ENCODE measurements around the gene ACTR3C. TPM values are rescaled to one million over a fixed set of nuclear protein-coding genes. Genes with fewer than 3 reads are reported as not detected.

Gene ACTR3C
- total RNA-seq, 1 donor from 2014 or later, result not detected

GRCh38 chr7:150356265-150356897 lies 33.0 kb upstream of the ACTR3C start:
- no peaks in the 10 kb centered on the region for H3K79me2 ChIP-seq (ENCODE audit: low read depth)
- no peaks in the 10 kb centered on the region for H3K36me3 ChIP-seq
- H3K4me3 Mint-ChIP-seq, result no peak overlapping the region
- no peak overlapping the region for H3K27ac ChIP-seq
- no peak overlapping the region for H3K27ac Mint-ChIP-seq
- H3K9me3 Mint-ChIP-seq, result peaks cover 2% of the 10 kb centered on the region
- no peak overlapping the region for H2AFZ ChIP-seq (replicated peaks)
- H3K4me1 Mint-ChIP-seq, result peaks cover 19% of the 10 kb centered on the region
- peaks cover 18% of the 10 kb centered on the region for H3F3A ChIP-seq (ENCODE audit: low read depth)
- no peaks in the 10 kb centered on the region for H3K36me3 Mint-ChIP-seq
- H4K20me1 ChIP-seq (ENCODE audit: low read depth), result no peaks in the 10 kb centered on the region
- H3K4me1 ChIP-seq, result peaks cover 2% of the 10 kb centered on the region
- no peak for TF ChIP-seq EZH2 (IDR thresholded peaks at IDR 0.05)
- TF ChIP-seq EZH2phosphoT487 (IDR thresholded peaks at IDR 0.05), result no peak
- TF ChIP-seq, protein P1, sequence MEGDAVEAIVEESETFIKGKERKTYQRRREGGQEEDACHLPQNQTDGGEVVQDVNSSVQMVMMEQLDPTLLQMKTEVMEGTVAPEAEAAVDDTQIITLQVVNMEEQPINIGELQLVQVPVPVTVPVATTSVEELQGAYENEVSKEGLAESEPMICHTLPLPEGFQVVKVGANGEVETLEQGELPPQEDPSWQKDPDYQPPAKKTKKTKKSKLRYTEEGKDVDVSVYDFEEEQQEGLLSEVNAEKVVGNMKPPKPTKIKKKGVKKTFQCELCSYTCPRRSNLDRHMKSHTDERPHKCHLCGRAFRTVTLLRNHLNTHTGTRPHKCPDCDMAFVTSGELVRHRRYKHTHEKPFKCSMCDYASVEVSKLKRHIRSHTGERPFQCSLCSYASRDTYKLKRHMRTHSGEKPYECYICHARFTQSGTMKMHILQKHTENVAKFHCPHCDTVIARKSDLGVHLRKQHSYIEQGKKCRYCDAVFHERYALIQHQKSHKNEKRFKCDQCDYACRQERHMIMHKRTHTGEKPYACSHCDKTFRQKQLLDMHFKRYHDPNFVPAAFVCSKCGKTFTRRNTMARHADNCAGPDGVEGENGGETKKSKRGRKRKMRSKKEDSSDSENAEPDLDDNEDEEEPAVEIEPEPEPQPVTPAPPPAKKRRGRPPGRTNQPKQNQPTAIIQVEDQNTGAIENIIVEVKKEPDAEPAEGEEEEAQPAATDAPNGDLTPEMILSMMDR (IDR thresholded peaks at IDR 0.05), result peak; percentile 80
- peak; percentile 62 for DNase-seq (ENCODE audit: low spot score)
- H3K9ac ChIP-seq, result no peak overlapping the region
- H3K4me3 ChIP-seq, result no peak overlapping the region
- no peaks in the 10 kb centered on the region for H3K27me3 ChIP-seq
- no peaks in the 10 kb centered on the region for H3K9me3 ChIP-seq (ENCODE audit: low read depth)
- no peak overlapping the region for H3K4me2 ChIP-seq
- H3K27me3 Mint-ChIP-seq (ENCODE audit: insufficient read depth, low read depth), result peaks cover 20% of the 10 kb centered on the region

GRCh38 chr7:150355666-150356059 lies 32.3 kb upstream of the ACTR3C start:
- DNase-seq (ENCODE audit: low spot score), result no peak
- H3K27me3 ChIP-seq, result no peaks in the 10 kb centered on the region
- H3K36me3 Mint-ChIP-seq, result no peaks in the 10 kb centered on the region
- peaks cover 14% of the 10 kb centered on the region for H3K4me1 Mint-ChIP-seq
- H3K9me3 Mint-ChIP-seq, result peaks cover 2% of the 10 kb centered on the region
- H3K4me2 ChIP-seq, result no peak overlapping the region
- H3K4me1 ChIP-seq, result no peaks in the 10 kb centered on the region
- H2AFZ ChIP-seq (replicated peaks), result no peak overlapping the region
- no peak overlapping the region for H3K27ac ChIP-seq
- H3K79me2 ChIP-seq (ENCODE audit: low read depth), result no peaks in the 10 kb centered on the region
- no peaks in the 10 kb centered on the region for H4K20me1 ChIP-seq (ENCODE audit: low read depth)
- no peaks in the 10 kb centered on the region for H3K36me3 ChIP-seq
- no peak overlapping the region for H3K4me3 ChIP-seq
- peaks cover 18% of the 10 kb centered on the region for H3F3A ChIP-seq (ENCODE audit: low read depth)
- no peak overlapping the region for H3K9ac ChIP-seq
- no peaks in the 10 kb centered on the region for H3K9me3 ChIP-seq (ENCODE audit: low read depth)
- no peak overlapping the region for H3K4me3 Mint-ChIP-seq
- H3K27ac Mint-ChIP-seq, result no peak overlapping the region
- peaks cover 20% of the 10 kb centered on the region for H3K27me3 Mint-ChIP-seq (ENCODE audit: insufficient read depth, low read depth)
- TF ChIP-seq EZH2 (IDR thresholded peaks at IDR 0.05) (no peak), EZH2phosphoT487 (IDR thresholded peaks at IDR 0.05) (no peak)
- TF ChIP-seq, protein P1 (IDR thresholded peaks at IDR 0.05), result no peak

GRCh38 chr7:150351587-150352194 lies 28.3 kb upstream of the ACTR3C start:
- Mint-ChIP-seq H3K9me3 (peaks cover 2% of the 10 kb centered on the region), H3K27ac (no peak overlapping the region), H3K27me3 (ENCODE audit: insufficient read depth, low read depth) (peaks cover 7% of the 10 kb centered on the region), H3K36me3 (no peaks in the 10 kb centered on the region), H3K4me3 (no peak overlapping the region), H3K4me1 (peaks cover 9% of the 10 kb centered on the region)
- Histone ChIP-seq H2AFZ (replicated peaks) (no peak overlapping the region), H3F3A (ENCODE audit: low read depth) (no peaks in the 10 kb centered on the region), H3K9ac (no peak overlapping the region), H3K27me3 (no peaks in the 10 kb centered on the region), H3K4me2 (no peak overlapping the region), H4K20me1 (ENCODE audit: low read depth) (no peaks in the 10 kb centered on the region), H3K9me3 (ENCODE audit: low read depth) (no peaks in the 10 kb centered on the region), H3K79me2 (ENCODE audit: low read depth) (no peaks in the 10 kb centered on the region), H3K36me3 (no peaks in the 10 kb centered on the region), H3K27ac (no peak overlapping the region), H3K4me3 (no peak overlapping the region), H3K4me1 (no peaks in the 10 kb centered on the region)
- DNase-seq (ENCODE audit: low spot score), result no peak
- TF ChIP-seq, protein P1 (IDR thresholded peaks at IDR 0.05), result no peak
- TF ChIP-seq EZH2phosphoT487 (IDR thresholded peaks at IDR 0.05) (no peak), EZH2 (IDR thresholded peaks at IDR 0.05) (no peak)
